ENCODE measurements around the gene ACOX3.

The ACOX3 gene

GRCh38 chr4:8319731-8320385 is 120.7 kb downstream of the ACOX3 start:
- DNase-seq = no peak

DNA sequence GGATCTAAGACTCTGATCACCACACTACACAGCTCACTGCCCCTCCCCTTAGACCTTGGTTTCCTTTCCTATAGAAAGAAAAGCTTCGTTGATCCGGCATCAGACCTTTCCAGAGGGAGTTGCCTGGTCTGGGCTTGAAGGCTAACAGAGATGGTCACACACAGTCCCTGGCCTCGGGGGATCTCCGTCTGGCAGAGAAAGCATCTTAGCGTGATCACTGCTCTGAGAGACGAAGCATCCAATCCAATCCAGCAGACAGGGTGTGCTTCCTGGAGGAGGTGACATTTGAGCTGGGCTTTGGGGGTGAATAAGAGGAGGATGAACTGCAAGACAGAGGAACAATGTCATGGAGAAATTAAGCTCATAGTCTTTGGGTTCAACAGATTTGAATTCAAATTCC is 121.5 kb downstream of the ACOX3 start:
- no peak for DNase-seq

GRCh38 chr4:8318509-8318908 is 122.0 kb downstream of the ACOX3 start:
- DNase-seq = no peak

- DNase-seq = no peak
These were observed 123.0 kb downstream of the ACOX3 start for GRCh38 chr4:8317474-8317873.

- no peak for DNase-seq
These were observed 123.6 kb downstream of the ACOX3 start for GRCh38 chr4:8316911-8317351.
